IPS-20b (cell line): ENCODE results near the gene PRKACA.

ENCODE experiments used
- H3K27ac ChIP-seq: one replicate; pipeline ENCODE4 v1.5.1; 2013; ENCODE audit warnings: low read length
- H3K27me3 ChIP-seq: 2 replicates; pipeline ENCODE4 v1.6.1; 2013; ENCODE audit warnings: mild to moderate bottlenecking, low read length, inconsistent platforms; ENCODE audit not compliant: insufficient read depth
- H3K36me3 ChIP-seq: 2 replicates; pipeline ENCODE4 v1.6.1; 2013; ENCODE audit warnings: low read depth, mild to moderate bottlenecking, inconsistent platforms, low read length, moderate library complexity; ENCODE audit not compliant: insufficient read depth
- H3K4me1 ChIP-seq: 2 replicates; pipeline ENCODE4 v1.6.1; 2013; ENCODE audit warnings: mild to moderate bottlenecking, control low read depth, inconsistent platforms, low read length, moderate library complexity; ENCODE audit not compliant: insufficient read depth
- H3K4me3 ChIP-seq: 2 replicates; pipeline ENCODE4 v1.5.1; 2013; ENCODE audit warnings: mild to moderate bottlenecking, low read length, inconsistent platforms
- H3K9ac ChIP-seq: 2 replicates; pipeline ENCODE4 v1.6.1; 2013; ENCODE audit warnings: low read depth, mild to moderate bottlenecking, inconsistent platforms, low read length, moderate library complexity
- H3K9me3 ChIP-seq: 2 replicates; pipeline ENCODE4 v1.6.1; 2013; ENCODE audit warnings: mild to moderate bottlenecking, low read depth, low read length, inconsistent platforms; ENCODE audit not compliant: insufficient read depth

The PRKACA gene

DNA sequence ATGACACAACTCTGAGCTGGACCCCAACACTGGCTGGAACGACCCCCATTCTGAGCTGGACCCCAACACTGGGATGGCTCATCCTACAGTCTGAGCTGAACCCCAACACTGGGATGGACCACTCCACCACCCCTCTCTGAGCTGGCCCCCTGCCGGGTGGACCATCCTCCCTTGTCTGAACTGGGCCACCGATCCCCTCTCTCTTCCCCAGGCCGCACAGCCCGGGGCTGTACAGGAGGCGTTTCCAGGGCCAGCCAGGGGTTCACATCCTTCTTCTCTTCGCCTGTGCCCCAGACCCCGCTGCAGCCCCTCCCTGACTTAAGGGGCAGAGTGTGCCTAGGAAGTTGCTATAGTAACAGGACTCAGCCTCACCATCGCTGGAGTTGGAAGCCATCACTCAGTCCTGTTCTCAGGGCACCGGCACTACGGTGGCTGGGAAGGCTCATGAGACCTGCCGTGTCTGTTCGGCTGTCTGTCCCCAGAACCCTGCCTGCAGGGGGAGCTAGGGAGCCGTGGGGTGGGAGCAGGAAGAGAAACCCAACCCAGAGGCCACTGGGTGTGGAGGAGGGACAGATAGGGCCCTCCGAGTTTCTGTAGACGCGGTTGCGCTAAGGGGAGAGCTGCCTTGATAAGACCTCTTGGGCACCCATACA, 3.7 kb downstream of the PRKACA start:
- Histone ChIP-seq H3K4me1 (peaks cover 12% of the 10 kb centered on the region; the same call in 1 of the 2 replicates), H3K27me3 (no peaks in the 10 kb centered on the region), H3K9me3 (no peaks in the 10 kb centered on the region), H3K9ac (no peak overlapping the region; the same call in 1 of the 2 replicates), H3K36me3 (no peaks in the 10 kb centered on the region), H3K27ac (no peak overlapping the region), H3K4me3 (no peak overlapping the region)

- Histone ChIP-seq H3K9ac (peak overlapping the region; percentile 20; the same call in 1 of the 2 replicates), H3K9me3 (no peaks in the 10 kb centered on the region), H3K27ac (no peak overlapping the region), H3K4me3 (no peak overlapping the region), H3K27me3 (no peaks in the 10 kb centered on the region), H3K36me3 (no peaks in the 10 kb centered on the region), H3K4me1 (peaks cover 7% of the 10 kb centered on the region; the same call in 1 of the 2 replicates)
Observed at GRCh38 chr19:14112809-14113385, 4.7 kb downstream of the PRKACA start.

DNA sequence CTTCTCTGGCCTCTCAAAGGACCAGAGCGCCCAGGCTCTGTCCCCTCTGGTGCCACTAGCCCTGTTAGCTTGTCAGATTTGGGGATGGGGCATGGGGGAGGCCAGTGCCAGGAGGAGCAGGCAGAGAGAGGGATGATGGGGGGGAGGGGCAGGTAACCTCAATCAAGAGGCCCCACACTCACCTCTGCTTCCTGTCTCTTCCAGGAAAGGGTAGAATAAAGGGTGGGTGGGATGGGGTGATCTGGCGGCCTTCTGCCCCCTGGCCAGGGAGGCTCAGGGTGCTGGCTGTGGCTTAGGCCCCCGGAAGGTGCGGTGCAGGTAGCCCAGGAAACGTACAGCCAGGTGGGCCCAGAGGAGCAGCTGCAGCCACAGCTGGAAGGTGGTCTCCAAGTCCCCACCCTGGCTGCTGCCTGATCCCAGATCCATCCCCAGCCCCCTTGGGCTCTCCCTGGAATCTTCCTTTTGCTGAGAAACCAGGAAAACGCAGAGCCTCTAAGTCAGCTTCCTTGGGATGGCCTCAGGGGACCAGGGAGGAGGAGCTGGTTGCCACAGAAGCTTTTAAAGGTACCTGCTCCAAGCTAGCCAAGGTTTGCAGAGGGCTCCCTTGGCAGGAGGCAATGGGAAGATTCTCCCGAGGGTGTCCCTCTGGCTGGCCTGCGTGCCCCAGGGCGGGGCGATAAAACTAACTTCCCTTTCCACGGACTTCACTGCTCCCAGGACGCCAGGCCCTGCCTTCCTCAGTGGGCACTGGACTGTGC, 5.3 kb downstream of the PRKACA start:
- Histone ChIP-seq H3K9me3 (no peaks in the 10 kb centered on the region), H3K9ac (peak overlapping the region; percentile 20; the same call in 1 of the 2 replicates), H3K27ac (no peak overlapping the region), H3K27me3 (no peaks in the 10 kb centered on the region), H3K4me3 (no peak overlapping the region), H3K36me3 (no peaks in the 10 kb centered on the region), H3K4me1 (peaks cover 7% of the 10 kb centered on the region; the same call in 1 of the 2 replicates)

GRCh38 chr19:14111486-14111885, 6.1 kb downstream of the PRKACA start:
- Histone ChIP-seq H3K27ac (no peak overlapping the region), H3K4me3 (no peak overlapping the region), H3K27me3 (no peaks in the 10 kb centered on the region), H3K9ac (no peak overlapping the region), H3K9me3 (no peaks in the 10 kb centered on the region), H3K4me1 (peaks cover 5% of the 10 kb centered on the region; the same call in 1 of the 2 replicates), H3K36me3 (no peaks in the 10 kb centered on the region)

DNA sequence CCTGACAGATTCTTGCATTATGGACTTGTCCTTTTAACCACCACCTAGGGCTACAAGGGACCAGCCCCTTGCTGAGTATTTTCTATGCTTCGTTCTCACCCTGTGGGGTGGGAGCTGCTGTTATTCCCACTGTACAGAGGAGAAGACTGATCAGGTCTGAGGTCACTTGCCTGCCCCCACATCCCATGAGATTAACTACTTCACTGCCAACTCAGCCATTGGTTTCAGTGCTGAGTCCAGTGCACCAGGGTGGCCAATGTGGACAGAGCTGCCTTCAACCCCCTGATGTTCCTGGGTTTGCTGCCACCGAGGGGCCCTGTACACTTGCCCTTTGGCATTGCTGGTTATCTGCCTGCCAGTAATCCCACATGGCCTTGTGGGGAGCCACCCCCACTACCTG, 6.9 kb downstream of the PRKACA start:
- H3K27me3 ChIP-seq, result no peaks in the 10 kb centered on the region
- no peaks in the 10 kb centered on the region for H3K9me3 ChIP-seq
- no peak overlapping the region for H3K27ac ChIP-seq
- H3K4me1 ChIP-seq, result peaks cover 5% of the 10 kb centered on the region; the same call in 1 of the 2 replicates
- H3K36me3 ChIP-seq, result no peaks in the 10 kb centered on the region
- H3K4me3 ChIP-seq, result no peak overlapping the region
- H3K9ac ChIP-seq, result no peak overlapping the region

GRCh38 chr19:14107581-14108461, 9.7 kb downstream of the PRKACA start:
- H3K4me3 ChIP-seq, result no peak overlapping the region
- no peaks in the 10 kb centered on the region for H3K27me3 ChIP-seq
- no peaks in the 10 kb centered on the region; the same call in 1 of the 2 replicates for H3K4me1 ChIP-seq
- no peak overlapping the region for H3K27ac ChIP-seq
- H3K36me3 ChIP-seq, result peaks cover 5% of the 10 kb centered on the region; the same call in 1 of the 2 replicates
- H3K9me3 ChIP-seq, result no peaks in the 10 kb centered on the region
- no peak overlapping the region for H3K9ac ChIP-seq

DNA sequence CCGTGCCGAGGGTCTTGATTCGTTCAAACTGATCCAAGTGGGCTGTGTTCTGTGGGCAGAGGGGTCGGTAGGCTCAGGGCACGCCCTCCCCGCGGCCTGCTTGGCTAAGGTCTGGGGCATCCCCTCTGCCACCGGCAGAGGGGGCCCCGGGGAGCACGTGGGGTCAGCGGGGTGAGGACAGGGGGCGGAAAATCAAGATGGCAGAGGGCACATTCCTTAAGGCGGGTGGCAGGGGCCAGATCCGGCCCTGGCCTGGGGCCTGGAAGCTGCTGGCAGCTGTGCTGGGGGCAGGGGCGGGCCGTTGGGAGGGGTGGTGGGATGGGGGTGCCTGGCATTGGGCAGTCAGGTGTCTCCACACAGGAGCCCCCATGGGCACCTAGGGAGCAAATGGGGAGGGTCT, 10.7 kb downstream of the PRKACA start:
- Histone ChIP-seq H3K9me3 (no peaks in the 10 kb centered on the region), H3K27ac (no peak overlapping the region), H3K4me1 (no peaks in the 10 kb centered on the region), H3K9ac (no peak overlapping the region), H3K4me3 (no peak overlapping the region), H3K36me3 (peaks cover 14% of the 10 kb centered on the region; the same call in 1 of the 2 replicates), H3K27me3 (no peaks in the 10 kb centered on the region)

DNA sequence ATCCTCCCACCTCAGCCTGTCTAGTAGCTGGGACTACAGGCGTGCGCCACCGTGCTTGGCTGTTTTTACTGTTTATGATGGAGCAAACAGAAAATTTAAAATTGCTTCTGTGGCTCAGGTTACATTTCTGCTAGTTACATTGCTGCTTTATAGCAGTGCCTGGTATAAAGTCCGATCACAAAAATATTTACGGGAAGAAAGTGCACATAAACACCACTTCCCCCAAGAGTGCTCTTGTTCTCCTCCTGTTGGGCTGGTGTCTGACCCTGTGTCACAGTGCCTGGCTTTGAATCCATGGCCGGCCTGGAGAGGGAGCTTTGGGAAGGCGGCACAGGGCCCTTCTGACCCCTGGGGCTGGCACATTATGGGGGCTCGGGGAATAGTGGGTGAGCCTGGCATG, 11.9 kb downstream of the PRKACA start:
- H3K36me3 ChIP-seq, result peaks cover 16% of the 10 kb centered on the region; the same call in 1 of the 2 replicates
- no peak overlapping the region for H3K27ac ChIP-seq
- no peak overlapping the region for H3K9ac ChIP-seq
- H3K4me3 ChIP-seq, result no peak overlapping the region
- H3K4me1 ChIP-seq, result no peaks in the 10 kb centered on the region
- no peaks in the 10 kb centered on the region for H3K27me3 ChIP-seq
- no peaks in the 10 kb centered on the region for H3K9me3 ChIP-seq

DNA sequence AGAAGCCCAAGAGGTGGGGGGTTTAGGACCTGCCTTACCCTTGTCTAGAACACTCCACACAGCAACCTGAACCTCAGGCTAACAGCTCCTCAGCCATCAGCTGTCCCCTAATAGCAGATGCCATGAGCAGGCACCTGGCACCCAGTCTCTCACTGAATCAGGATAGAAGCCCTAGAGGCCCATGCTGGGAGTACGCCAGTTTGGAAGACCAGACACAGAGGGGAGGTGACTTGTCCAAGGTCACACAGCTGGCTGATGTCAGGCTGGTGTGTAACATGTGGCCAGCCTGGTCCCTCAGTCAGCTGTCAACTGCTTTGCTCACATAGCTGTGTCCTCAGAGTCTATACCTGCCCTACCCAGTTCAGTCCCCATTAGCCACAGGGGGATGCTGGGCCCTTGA, 14.3 kb downstream of the PRKACA start:
- Histone ChIP-seq H3K4me1 (no peaks in the 10 kb centered on the region), H3K27ac (no peak overlapping the region), H3K36me3 (peaks cover 20% of the 10 kb centered on the region; the same call in 1 of the 2 replicates), H3K9me3 (no peaks in the 10 kb centered on the region), H3K27me3 (no peaks in the 10 kb centered on the region), H3K9ac (no peak overlapping the region), H3K4me3 (no peak overlapping the region)

DNA sequence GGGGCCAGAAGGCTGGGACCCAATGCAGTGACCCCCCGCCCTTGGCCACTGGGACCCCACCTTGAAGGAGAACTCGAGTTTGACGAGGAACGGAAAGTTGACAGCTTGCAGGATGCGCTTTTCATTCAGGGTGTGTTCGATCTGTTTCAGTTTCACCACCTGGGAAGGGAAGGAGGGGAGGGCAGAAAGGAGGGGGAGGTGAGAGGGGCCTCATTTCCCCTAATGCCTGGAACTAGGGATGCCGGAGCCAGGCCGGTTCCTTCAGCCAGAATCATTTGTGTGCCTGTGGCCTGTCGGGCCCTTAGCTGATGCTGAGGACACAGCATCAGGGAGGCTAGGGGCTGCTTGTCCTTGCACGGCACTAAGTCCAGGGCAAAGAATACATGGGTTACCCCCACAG, 14.8 kb downstream of the PRKACA start:
- no peak overlapping the region for H3K27ac ChIP-seq

DNA sequence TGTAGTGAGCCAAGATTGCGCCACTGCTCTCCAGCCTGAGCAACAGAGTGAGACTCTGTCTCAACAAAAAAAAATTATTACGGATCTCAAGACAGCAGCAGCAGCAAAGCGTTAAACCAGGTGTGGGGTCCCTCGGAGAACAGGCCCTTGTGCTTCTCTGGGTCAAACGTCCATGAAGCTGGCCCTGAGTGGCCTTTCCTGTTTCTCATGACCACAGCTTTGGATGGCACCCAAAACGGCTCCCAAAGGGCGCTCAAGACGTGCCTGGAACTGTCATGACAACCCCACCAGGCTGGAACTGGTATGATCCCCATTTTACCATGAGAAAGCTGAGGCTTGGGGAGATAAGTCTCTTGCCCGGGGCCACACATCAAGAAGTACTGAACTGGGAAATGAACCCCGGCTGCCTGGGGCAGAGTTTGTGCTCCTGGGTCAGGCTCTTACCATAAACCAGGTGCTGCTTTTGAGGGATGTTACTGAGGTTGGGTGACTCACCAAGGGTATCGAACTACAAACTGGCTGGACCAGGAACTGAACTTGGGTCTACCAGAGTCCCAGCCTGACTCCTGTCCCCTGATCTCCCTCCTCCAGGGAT, 15.4 kb downstream of the PRKACA start:
- Histone ChIP-seq H3K27me3 (no peaks in the 10 kb centered on the region), H3K9me3 (no peaks in the 10 kb centered on the region), H3K9ac (no peak overlapping the region), H3K4me3 (no peak overlapping the region), H3K27ac (no peak overlapping the region), H3K36me3 (peaks cover 20% of the 10 kb centered on the region; the same call in 1 of the 2 replicates), H3K4me1 (no peaks in the 10 kb centered on the region)

More for the DNA sequence above, 14.8 kb downstream of the PRKACA start:
- Histone ChIP-seq H3K27me3 (no peaks in the 10 kb centered on the region), H3K36me3 (peaks cover 20% of the 10 kb centered on the region; the same call in 1 of the 2 replicates), H3K9ac (no peak overlapping the region), H3K4me3 (no peak overlapping the region), H3K4me1 (no peaks in the 10 kb centered on the region), H3K9me3 (no peaks in the 10 kb centered on the region)
